ENCODE data around the gene HERC5.

GRCh38 chr4:88467392-88467791, 10.5 kb downstream of the HERC5 start:
- TF ChIP-seq YY1 (IDR thresholded peaks at IDR 0.05; ENCODE audit: insufficient read depth, insufficient read length) (no peak), SUZ12 (IDR thresholded peaks at IDR 0.05; ENCODE audit: extremely low read depth, insufficient read depth, insufficient read length) (no peak), ZNF274 (IDR thresholded peaks at IDR 0.05; ENCODE audit: low read depth, low read length) (no peak)

Data from NT2/D1 (cell line).